Stimulated activated CD8-positive, alpha-beta memory T cell treated with anti-CD3 and anti-CD28 coated beads, Interleukin-15, amount 100 ng/mL, for 48 hours (primary cell): ENCODE measurements around the gene FRMPD4.
"Not testable (repeated sequence)": the region's sequence is repeated elsewhere in the genome, so short reads cannot be mapped to it uniquely, and the experiment has no call there.

Experiments
- DNase-seq, 2 donors: peaks; one replicate each; pipeline ENCODE4 v3.0.0-alpha.2; 2020; ENCODE audit warnings: low read depth in 2 of 2

The FRMPD4 gene

DNA sequence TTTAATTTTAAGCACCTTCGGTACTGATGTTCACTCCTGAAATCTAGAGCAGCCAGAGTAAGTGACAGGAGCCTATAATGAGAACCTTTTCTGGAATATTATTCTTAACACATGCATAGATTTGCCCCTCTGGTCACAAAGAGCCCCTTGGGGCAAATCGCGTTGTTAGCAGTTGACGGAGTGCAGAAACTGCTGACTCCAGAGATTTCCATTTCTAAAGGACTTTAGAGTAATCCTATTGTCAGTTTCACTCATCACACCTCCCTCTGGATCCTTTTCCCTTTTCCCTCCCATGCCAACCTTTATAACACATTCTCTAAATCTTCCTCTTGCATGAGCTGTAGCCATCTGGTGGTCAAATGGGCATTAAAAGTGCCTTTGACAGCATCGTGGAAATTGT, 388.0 kb downstream of the FRMPD4 start:
- no peak for DNase-seq

DNA sequence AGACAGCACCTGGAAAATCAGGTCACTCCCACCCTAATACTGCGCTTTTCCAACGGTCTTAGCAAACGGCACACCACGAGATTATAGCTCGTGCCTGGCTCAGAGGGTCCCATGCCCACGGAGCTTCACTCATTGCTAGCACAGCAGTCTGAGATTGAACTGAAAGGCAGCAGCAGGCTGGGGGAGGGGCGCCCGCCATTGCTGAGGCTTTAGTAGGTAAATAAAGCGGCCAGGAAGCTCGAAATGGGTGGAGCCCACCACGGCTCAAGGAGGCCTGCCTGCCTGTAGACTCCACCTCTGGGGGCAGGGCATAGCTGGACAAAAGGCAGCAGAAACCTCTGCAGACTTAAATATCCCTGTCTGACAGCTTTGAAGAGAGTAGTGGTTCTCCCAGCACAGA, 399.8 kb downstream of the FRMPD4 start:
- DNase-seq, result not testable (repeated sequence)

DNA sequence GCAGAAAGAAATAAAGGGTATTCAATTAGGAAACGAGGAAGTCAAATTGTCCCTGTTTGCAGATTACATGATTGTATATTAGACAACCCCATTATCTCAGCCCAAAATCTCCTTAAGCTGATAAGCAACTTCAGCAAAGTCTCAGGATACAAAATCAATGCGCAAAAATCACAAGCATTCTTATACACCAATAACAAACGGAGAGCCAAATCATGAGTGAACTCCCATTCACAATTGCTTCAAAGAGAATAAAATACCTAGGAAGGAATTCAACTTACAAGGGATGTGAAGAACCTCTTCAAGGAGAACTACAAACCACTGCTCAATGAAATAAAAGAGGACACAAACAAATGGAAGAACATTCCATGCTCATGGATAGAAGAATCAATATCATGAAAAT, 404.0 kb downstream of the FRMPD4 start:
- DNase-seq, result not testable (repeated sequence)

DNA sequence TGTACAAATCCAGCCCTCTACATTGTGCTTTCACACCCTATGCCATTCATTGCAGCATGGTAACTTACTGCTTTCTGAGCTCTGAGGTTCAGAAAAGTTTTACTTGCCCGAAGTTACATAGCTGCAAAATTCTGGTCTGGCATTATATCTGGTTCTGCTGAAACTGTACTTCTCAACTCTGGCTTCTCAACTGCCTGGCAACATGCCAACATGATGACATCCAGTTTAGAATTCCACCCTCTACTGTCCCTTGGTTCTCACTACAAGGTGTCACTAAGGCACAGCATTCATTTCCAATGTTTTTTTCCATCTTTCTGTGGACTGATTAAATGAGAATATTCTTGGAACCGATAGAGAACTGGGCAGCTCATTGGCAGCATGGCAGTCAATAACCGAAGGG, 410.1 kb downstream of the FRMPD4 start:
- DNase-seq, result no peak

DNA sequence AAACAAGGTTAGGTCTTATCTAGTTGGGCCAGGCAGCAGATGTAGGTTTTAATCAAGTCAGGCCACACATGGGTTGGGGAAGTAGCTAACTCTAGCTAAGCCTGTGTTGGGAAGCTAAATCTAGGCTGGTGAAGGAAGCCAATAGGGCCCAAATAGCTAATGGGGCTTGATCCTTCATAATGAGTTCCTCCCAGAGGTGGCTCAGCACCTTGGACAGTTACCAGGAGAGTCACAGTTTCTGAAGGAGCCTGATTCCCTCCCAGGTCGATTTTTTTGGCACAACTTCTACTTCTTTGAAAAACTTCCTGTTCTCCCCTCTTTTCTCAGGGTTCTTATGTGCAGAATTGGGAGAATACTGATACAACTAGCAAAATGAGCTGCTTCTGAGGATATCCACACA, 410.5 kb downstream of the FRMPD4 start:
- DNase-seq, result no peak

DNA sequence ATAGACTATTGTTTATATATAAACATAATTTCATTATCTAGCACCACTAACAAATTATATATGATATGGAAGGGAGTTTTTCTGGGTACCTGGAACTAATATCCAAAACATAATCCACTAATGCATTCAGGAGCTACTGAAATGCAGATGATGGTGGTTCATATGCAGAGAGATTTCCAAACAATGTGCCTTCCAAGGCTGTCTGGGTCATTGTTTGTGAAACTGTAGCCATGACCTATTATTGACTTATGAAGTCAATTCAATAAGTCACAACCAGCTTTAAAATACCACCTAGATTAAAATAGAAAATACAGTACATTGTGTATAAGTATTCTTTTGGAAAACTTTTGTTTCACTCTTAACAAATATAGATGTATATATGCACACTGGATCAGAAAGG, 415.9 kb downstream of the FRMPD4 start:
- DNase-seq, result no peak

DNA sequence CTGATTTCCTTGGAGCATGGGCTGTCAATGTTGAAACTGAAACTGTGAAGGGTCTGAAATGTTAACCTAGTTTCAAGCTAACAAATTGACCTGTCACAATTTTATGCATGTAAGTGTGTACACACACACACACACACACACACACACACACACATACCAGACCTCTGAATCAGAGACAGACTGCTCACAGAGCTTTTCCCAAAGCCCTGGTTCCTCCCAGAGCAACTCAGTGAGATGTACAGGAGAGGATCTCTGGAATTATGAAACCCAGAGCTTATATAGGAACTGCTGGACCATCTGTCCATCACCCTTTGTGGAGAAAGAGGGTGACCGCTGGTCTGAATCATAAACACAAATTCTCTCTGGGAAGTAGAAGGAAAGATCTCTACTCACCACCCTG, 424.8 kb downstream of the FRMPD4 start:
- DNase-seq, result no peak

DNA sequence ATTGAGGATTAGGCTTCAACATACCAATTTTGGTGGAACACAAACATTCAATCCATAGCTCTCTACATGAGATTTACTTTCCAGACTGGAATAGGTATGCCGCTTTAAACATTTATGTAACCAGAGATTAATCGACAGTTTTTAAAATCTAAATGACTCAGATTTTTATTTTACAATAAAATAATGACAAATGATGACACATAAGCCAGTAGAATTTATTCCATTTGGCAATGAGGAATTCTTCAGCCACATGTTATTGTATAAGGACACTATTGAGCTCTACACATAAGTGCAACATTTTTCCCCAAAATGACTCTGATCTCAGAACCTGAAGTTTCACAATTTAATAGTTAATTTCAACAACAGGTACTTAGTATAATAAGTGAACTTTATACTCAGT, 425.9 kb downstream of the FRMPD4 start:
- DNase-seq, result no peak

DNA sequence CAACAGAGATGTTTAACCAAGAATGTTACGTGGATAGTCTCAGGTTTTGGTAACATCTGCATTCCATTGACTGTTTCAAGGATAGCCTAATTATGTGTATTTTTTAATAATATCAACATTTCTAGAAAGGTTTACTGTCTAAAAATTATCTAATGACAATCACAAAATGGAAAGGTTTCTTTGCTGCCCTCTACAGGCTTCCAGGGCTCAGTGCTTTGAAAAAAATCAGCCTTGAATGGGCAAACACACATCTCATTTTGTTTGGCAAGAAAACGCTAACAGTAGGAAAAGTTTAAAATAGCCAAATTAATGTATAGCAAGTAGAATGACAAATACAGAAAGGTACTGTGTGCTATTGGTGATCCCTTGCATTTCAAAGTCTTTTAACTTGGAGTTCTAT, 429.6 kb downstream of the FRMPD4 start:
- DNase-seq, result no peak

DNA sequence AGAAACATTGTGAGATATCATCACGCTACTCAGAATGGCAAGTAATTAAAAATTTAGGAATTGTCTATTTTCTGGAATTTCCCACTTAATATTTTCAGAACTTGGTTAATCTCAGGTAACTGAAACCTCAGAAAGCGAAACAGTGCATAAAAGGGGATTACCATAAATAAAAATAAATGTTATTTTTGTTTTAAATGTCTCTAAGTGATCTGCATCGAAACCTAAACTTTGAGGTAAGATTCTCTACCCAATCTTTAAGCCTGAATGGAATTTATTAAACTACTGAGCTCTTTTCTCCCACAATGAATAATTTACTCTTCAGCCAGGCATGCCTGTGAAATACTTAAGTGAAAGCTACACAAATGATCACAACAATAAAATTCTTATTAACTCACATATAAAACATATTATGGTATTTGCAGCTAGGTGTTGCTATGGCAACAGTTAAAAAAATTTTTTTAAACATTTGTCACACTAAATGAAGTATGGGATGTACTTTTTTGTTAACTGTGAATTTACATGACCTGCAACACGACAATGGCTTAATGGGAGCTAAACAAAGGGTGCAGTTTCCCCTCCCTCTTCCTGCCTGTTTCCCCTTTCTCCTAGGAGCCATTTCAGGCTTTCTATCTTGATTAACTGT, 432.7 kb downstream of the FRMPD4 start:
- no peak for DNase-seq

DNA sequence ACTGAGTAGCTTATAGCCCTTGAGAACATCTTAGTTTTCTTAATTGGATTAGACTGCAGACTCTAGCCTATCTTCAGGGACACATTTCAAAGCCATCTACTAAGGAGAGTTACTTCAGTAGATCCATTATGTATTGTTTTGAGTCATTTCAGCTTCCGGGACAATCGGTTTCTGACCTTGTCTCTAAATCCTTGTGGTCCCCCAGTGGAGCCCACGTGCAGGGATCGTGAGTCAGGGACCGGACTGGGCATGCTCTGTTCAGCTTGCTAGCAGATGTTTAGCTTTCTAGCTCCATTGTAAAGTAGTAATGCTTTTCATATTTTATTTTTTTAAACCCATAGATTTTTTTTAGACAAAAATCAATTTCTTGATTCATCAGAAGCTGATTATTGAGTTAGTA, 441.0 kb downstream of the FRMPD4 start:
- DNase-seq, result no peak

DNA sequence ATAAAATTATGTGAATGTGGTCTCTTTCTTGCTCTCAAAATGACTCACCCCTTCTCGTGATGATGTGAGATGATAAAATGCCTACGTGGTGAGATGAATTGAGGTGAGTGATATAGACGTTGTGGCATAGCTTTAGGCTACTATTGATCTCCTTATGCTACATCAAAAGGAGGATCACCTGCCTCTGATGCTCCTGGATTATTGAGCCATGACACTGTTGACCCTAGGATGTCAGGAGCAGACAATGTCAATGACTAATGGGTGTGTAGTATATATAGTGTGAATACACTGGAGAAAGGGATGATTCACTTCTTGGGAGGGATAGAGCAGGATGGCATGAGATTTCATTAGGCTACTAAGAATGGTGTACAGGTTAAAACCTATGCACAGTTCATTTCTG, 442.3 kb downstream of the FRMPD4 start:
- DNase-seq, result no peak

DNA sequence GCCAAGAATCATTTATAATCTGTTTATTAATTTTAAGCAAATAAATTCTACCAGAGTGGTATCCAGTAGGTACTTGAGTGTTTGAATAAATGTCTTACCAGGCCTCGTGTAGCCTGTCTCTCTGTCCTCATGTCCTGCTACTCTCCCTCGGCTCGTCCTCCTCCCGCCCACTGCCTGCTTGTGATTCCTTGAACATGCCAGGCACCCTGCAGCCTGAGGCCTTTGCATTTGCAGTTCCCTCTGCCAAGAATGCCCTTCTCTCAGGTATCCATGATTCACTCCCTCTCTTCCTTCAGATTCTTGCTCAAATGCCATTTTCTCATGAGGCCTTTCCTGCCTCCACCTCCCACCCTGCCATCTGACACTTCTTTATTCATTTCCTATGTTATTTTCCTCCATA, 443.3 kb downstream of the FRMPD4 start:
- DNase-seq, result no peak

DNA sequence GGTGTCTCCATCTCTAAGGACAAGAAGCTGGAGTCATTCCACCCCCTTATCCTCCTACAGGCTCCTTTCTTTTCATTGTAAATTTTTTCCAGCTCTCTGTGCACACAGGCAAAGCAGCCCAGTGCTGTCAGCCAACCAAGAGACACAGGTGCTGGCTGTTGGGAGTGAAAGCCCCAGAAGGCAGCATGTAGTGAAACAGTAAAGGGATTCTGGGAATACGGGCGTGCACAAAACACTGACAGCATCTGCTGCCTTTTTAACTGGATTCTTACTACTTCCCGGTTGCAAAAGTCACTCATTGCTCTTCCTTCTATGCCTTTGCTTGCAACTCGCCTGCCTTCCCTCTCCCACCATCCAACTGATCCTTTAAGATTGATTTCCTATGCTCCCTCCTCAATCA, 444.4 kb downstream of the FRMPD4 start:
- no peak for DNase-seq

DNA sequence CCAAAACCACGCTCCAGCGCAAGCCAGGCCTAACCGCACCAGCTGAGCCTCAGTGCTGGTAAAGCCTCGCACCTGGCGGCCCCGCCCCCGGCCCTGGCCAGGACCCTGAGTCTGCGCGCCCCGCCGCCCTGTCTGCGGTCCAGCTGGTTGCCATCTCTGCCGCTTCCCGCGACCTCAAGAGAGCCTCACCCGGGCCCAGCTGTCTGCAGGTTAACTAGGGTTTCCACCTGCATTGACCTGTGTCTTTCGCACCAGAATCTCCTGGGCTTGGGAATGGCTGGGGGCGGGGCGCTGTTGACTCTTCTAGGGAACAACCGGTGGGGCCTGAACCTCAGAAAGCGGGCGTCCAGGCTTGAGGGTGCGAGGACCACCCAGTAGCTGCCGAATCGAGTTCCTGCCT, 445.3 kb downstream of the FRMPD4 start:
- DNase-seq, result no peak

DNA sequence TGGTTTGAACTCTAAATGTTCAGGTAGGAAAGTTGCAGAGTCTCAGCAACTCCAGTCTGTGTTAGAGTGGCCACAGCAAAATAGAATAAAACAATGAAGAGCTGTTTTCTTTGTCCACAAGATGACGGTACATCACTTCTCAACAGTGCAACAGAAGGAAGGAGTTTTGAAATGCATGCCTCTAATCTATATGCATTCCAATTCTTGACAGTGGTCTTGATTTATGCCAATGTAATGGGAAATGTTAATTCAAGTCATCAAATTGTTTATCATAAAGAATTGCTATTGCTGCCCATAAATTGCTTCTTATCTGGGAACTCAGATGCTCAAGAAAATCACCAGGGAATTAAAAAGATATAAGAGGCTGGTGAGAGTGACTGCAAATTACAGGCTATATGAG, 457.4 kb downstream of the FRMPD4 start:
- DNase-seq, result no peak

DNA sequence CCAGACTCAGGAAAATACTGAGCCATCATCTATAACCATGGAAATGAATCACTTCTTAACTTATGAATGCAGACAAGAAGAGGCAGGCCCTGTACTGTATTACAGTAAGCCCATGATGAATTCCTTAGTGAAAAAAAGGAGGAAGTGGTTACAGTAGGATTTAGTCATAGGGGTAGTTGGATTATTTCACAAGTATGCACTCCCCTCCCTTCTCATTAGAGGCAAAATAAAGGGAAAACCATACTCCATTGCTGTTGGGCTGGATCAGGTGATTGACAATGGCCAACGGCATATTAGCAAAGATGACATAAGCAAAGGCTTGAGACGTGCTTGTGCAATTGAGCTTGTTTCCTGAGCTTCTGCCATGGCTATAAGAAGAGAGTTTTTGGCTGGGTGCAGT, 471.8 kb downstream of the FRMPD4 start:
- DNase-seq, result no peak

DNA sequence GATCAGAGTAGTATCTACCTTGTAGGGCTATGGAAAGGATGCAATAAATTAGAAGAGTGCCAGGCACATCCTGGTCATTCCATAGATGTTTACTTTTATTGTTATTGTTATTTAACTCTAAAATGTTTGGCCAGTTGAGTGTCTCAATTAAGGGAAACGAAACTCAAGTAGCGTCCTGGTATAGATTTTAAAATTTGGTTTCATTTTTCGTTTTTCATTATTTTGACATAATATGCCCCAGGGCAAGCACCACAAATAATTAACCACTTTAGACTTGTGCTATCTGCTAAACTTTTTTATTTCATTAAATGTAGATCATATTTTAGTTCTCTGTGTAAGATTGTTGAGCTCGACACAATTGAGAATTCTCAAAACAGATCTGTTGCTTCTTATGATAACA, 473.2 kb downstream of the FRMPD4 start:
- no peak for DNase-seq

DNA sequence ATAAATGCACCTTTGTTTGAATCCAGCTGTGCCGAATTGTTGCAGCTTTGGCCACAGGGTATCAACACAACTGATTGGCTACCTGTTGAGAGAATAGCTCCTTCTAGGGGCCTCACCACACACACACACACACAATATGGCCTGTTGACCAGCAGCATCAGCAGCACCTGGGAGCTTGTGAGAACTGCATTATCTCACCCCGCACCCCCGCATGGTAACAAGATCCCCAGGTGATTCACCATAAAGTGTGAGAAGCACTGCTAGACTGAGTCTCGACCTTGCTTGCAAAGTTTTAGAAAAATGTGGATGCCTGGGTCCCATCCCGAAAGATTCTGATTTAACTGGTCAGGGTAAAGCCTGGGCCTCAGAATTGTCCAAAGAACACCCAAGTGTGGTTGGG, 476.0 kb downstream of the FRMPD4 start:
- DNase-seq, result no peak

DNA sequence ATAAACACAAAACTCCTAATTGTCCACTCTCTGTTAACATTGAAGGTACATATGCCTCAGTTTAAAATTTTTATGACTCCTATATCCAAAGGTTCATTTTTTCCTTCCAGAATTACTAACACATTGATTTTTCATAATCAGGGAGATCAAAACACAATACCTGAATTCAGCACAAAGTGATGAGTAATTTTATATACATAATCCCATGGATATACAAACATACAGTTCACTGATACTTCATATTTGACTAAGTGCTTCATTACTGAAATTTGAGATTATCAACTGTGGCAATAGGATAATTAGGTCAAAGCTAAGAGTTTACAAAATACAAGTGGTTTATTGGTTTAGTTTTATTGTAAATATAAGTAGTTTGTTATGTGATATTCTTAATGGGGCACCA, 476.8 kb downstream of the FRMPD4 start:
- DNase-seq, result no peak

DNA sequence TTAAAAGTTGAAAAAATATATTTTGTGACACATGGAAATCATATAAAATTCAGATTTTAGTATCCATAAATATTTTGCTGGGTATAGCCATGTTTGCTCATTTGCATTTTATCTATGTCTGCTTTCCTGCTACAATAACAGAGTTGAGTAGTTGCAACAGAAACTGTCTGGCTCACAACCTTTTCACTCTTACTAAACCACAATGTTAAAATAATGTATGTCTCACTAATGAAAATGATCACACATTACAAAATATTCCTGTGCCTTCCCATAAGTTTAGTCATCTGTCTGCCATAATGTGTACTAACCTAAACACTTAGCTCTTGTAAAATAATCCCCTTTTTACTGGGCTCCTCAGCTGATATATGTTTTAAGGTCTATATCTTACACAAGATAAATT, 479.0 kb downstream of the FRMPD4 start:
- no peak for DNase-seq

DNA sequence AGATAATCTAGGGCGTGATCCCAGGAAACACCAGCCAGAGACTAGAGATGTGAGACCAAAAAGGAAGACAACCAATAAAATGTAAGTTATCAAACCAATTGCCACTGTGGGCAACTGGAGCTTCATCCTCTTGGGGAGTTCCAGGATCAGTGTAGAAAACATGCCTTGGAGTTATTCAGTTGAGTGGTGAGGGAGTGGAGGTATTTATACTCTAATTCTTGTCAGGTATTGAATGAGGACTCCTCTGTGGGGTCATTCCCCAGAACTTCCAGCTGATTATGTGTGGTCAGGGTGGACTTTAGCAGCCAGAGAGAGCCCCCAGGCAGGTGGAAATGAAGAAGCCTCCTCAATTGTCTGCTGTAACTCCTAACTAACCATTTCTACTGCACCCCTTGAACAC, 509.0 kb downstream of the FRMPD4 start:
- DNase-seq, result no peak

DNA sequence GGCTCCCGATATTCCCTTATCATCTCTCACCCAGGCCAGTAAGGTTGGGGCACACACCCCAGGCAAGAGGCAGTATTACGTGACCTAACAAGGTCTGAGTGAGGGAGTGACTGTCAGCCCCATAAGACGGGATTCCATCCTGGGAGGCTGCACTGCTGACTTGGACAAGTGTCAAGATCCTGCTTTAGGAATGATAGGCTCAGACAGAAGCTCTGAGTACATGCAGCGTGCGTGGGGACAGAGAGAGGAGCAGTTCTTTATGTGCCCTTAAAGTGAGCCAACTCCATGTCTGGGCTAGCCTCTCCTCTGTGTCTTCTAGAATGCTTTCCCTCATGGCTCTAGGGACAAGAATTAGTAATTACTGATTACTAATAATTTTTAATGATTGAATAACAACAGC, 510.7 kb downstream of the FRMPD4 start:
- DNase-seq, result no peak

DNA sequence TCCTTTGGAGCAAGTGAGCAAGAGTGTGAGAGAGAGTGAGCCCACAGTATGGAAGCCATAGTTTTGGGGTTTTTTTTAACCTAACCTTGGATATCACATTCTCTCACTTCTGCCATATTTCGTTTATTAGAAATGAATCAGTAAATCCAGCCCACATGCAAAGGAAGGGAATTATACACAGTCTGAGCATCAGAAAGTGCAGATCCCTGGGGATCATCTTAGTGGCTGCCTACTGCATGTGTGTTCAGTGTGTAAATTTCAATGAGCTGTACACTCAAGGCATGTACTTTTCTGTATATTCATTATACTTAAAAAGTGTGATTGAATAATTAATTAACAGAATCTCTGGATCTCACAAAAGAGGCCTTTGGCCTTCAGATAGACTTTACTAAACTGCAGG, 519.2 kb downstream of the FRMPD4 start:
- no peak for DNase-seq

DNA sequence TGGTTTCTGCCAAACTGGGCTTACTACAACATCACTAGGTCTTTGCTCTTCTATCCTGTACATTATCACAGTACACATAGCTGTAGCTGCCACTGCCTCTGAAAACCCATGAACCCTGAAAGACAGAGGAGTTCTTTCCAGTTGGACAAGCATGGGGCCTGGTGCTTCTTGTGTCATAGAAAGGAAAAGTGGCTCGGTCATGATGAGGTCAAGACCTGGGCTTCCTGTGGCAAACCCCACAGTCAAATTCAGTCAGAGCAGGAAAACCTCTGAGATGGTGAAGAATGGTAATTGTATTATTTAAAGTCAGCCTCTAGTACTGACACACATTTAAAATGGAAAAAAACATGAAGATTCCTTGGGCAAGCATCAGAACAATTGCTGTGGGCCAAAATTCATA, 519.6 kb downstream of the FRMPD4 start:
- no peak for DNase-seq
